A549 (cell line): ENCODE measurements around the gene MYDGF.

Experiments
- CEBPB ChIP-seq, 2 experiments: fragments of >200 bp in 1 of 2; sonication (Bioruptor Twin) in 1 of 2; formaldehyde crosslinking in 1 of 2; IDR thresholded peaks; 2 replicates each; pipeline ENCODE4 v1.6.1; 2012 to 2016
- CTCF ChIP-seq: fragments of >200 bp; sonication (Bioruptor Twin); formaldehyde crosslinking; IDR thresholded peaks from 3 replicates; pipeline ENCODE4 v1.5.1; 2016
- ELK1 ChIP-seq: fragments of 150-350 bp; IDR thresholded peaks from 2 replicates; pipeline ENCODE4 v1.6.1; 2014; ENCODE audit warnings: low read depth, mild to moderate bottlenecking, low read length
- EP300 ChIP-seq, 2 experiments: fragments of >200 bp; sonication (Bioruptor Twin); formaldehyde crosslinking; IDR thresholded peaks; 2 replicates in 1 of 2; 3 replicates in 1 of 2; pipeline ENCODE4 v1.6.1; 2016 to 2017
- JUNB ChIP-seq: fragments of >200 bp; sonication (Bioruptor Twin); formaldehyde crosslinking; IDR thresholded peaks from 2 replicates; pipeline ENCODE4 v1.6.1; 2016
- NFE2L2 ChIP-seq: fragments of 150-350 bp; conservative IDR thresholded peaks from 2 replicates; pipeline ENCODE4 v1.6.1; 2014; ENCODE audit warnings: low read length
- POLR2A ChIP-seq: IDR thresholded peaks from 2 replicates; pipeline ENCODE4 v1.6.1; 2012; ENCODE audit warnings: mild to moderate bottlenecking, low read length
- USF2 ChIP-seq: fragments of 450-650 bp; IDR thresholded peaks from 2 replicates; pipeline ENCODE4 v1.6.1; 2014; ENCODE audit warnings: antibody characterized with exemption
- ZFP36 ChIP-seq: fragments of 450-650 bp; IDR thresholded peaks from 2 replicates; pipeline ENCODE4 v1.6.1; 2014; ENCODE audit warnings: borderline replicate concordance; ENCODE audit not compliant: partially characterized antibody

- TF ChIP-seq POLR2A, result no peak
- no peak for TF ChIP-seq ELK1
- TF ChIP-seq EP300 (IDR thresholded peaks at IDR 0.05), result no peak
- no peak for TF ChIP-seq ZFP36
- no peak for TF ChIP-seq CTCF
- TF ChIP-seq CEBPB (IDR thresholded peaks at IDR 0.05), result no peak
- no peak for TF ChIP-seq JUNB
- no peak for TF ChIP-seq NFE2L2
- no peak for TF ChIP-seq USF2
These were observed 8.0 kb downstream of the MYDGF start for GRCh38 chr19:4662020-4662695.
